GM12872 (cell line): ENCODE measurements around the gene B3GNT9.
A peak's percentile ranks its signal among the peaks of the same experiment; 100 is the strongest.

Experiments
- CTCF ChIP-seq: IDR thresholded peaks from 3 replicates; pipeline ENCODE4 v1.5.1; 2011; ENCODE audit warnings: low read depth, mild to moderate bottlenecking, low read length, moderate library complexity; ENCODE audit not compliant: insufficient read depth

The B3GNT9 gene

DNA sequence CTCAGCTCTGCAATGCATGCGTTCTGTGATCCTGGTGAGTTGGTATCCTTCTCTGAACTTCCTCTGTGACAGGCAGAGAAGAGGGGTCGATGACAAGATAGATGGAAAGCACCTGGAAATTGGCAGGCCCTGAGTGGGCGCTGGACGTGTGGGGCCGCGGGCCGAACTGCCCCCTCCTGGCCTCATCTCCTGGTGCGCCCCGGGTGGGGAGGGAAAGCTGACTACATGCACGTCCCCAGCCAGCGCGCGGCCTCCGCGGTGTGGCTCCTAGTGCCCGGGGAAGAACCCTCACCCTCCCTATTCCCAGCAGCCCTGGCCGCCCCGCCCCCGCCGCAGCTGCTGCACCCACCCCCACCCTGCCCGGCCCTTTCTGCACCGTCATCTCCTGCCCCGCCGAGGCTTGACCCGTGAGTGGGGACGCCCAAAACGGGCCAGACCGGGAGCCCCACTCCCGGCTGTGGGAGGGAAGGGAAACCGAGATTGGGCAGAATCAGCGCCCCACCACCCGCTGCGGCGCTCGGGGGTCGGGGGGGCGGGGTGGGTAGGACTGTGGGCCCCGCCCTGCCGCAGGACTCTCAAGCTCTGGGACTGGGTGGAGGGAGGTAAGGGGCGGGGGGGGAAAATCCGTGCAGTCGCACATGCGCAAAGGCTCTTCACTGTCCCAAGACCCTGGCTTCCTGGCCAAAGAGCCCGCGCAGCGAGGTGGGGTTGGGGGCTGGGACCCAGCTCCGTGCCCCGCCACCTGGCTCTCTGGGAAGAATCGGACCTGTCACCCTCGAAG lies 19.6 kb upstream of the B3GNT9 start, which contains the start of gene NOL3:
TSS of gene NOL3 (plus strand) at position 371 of the 781 bp plus-strand sequence.
- no peak for TF ChIP-seq CTCF

- TF ChIP-seq CTCF = peak; percentile 86
Observed at GRCh38 chr16:67169642-67170167, 18.9 kb upstream of the B3GNT9 start.

- TF ChIP-seq CTCF = no peak
Observed at GRCh38 chr16:67169011-67169451, 18.2 kb upstream of the B3GNT9 start.

DNA sequence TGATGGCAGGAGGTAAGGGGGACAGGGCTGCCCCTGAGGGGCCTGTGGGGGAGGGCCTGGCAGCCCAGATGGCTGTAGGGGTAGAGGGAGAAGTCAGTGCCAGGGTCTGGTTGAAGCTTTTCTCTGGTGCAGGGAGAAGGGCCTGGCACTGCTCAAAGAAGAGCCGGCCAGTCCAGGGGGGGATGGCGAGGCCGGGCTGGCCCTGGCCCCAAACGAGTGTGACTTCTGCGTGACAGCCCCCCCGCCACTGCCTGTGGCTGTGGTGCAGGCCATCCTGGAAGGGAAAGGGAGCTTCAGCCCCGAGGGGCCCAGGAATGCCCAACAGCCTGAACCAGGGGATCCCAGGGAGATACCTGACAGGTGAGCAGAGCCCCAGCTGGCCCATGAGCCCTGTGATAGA lies 16.8 kb upstream of the B3GNT9 start:
- no peak for TF ChIP-seq CTCF

- TF ChIP-seq CTCF = no peak
Observed at GRCh38 chr16:67166598-67167168, 15.9 kb upstream of the B3GNT9 start.

DNA sequence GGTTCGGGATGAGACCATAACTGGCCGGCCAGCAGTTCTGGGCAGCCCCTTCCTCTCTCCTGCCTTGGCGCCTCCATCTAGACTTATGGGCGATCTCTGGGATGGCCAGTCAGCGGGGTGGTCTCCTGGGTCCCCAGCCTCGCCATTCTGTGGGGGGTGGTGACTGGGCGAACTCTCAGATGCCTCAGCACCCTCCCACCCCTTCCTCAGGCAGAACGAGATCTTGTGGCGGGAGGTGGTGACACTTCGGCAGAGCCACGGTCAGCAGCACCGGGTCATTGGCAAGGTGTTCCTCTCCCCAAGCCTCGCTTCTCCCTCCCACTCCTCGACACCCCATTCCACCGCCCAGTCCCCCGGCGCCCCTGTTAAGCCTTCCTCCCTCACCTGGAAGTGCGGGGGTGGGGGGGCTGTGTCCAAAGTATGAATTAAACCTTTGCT lies 15.3 kb upstream of the B3GNT9 start:
- no peak for TF ChIP-seq CTCF

- no peak for TF ChIP-seq CTCF
Observed at GRCh38 chr16:67165121-67166078, 14.6 kb upstream of the B3GNT9 start.
